ENCODE data around the gene POTEI.
"Not testable (repeated sequence)": the region's sequence is repeated elsewhere in the genome, so short reads cannot be mapped to it uniquely, and the experiment has no call there.

DNA sequence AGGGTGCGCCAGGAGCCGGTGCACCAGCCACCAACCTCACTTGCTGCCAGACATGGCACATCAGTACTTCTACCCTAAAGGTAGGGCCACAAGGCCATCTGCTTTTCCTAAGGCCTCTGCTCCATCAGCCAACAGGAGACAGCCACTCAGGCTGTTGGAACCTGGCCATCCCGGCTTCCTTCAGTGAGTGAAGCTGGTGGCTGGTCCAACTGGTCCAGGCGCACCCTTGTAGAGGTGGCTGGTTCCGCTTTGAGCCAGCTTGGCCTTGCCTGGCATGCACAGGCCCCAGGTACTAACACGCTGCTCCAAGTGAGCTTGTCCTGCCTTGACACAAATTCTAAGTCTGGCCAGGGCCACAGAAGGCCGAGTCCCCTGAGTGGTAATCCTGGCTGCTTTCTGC lies 58.8 kb downstream of the POTEI start:
- TF ChIP-seq POLR2AphosphoS5 (IDR thresholded peaks at IDR 0.05; ENCODE audit: low read depth, low read length); POLR2A (IDR thresholded peaks at IDR 0.05; ENCODE audit: low read depth, low read length); TAF1 (IDR thresholded peaks at IDR 0.05; ENCODE audit: borderline replicate concordance, low read depth, low read length): not testable (repeated sequence)

Measured in GM12892 (cell line).